NCI-H82 treated with DMSO at 0.1 percent for 48 hours (cell line): ENCODE data around the gene CDCA4.

ENCODE experiments used
- DNase-seq: peaks from one replicate; lab custom pipeline; 2025; ENCODE audit not compliant: unreplicated experiment; lab: John Stamatoyannopoulos, UW

Gene CDCA4

DNA sequence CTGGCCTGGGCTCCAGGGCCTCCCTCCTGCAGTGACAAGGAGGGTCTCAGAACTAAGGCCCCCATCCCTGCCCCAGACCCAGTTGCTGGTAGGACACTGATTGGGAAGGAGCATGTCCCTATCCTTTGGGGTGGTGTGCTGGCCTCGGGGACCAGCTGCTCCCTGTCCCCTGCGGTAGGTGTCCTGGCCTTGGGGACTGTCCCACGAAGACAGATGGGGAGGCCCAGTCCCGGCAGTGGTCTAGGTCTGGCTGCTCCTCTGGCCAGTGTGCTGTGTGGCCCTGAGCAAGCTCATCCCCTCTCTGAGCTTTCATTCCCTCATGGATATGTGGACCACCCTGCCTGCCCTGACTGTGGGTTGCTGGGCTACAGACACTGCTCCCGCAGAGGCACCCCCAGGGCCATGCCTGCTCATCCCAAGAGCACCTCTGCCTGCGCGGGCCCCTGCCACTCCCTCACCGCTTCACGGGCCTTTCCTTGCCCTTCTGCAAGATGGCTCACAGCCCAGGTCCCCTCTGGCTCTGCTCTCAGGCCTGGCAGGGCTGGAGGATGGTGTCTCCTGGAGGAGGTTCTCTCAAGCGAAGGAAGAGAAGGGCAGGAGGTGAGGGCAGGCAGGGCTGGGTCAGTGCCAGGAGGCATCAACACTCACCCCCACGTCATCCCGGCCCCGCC, 55.2 kb downstream of the CDCA4 start:
- no peak for DNase-seq

GRCh38 chr14:104964546-104964945, 56.3 kb downstream of the CDCA4 start:
- no peak for DNase-seq
